Measurements from ENCODE around the gene GIMAP7. TPM values are rescaled to one million over a fixed set of nuclear protein-coding genes. Genes with fewer than 3 reads are reported as not detected.
"Not testable (repeated sequence)": the region's sequence is repeated elsewhere in the genome, so short reads cannot be mapped to it uniquely, and the experiment has no call there.

GIMAP7 gene
- polyA plus RNA-seq, 3 donors = 12.7 to 16.7 (median 13.0) TPM

GRCh38 chr7:150503155-150503554, 11.5 kb upstream of the GIMAP7 start:
- no peak for DNase-seq

GRCh38 chr7:150503581-150503980, 11.1 kb upstream of the GIMAP7 start:
- DNase-seq = no peak

- no peak for DNase-seq
Observed at GRCh38 chr7:150507947-150508602, 6.6 kb upstream of the GIMAP7 start.

- DNase-seq = no peak
Observed at GRCh38 chr7:150511048-150511447, 3.6 kb upstream of the GIMAP7 start.

GRCh38 chr7:150513758-150514157, 914 bp upstream of the GIMAP7 start:
- DNase-seq = no peak

GRCh38 chr7:150515248-150516147, 826 bp downstream of the GIMAP7 start:
- no peak for DNase-seq

- no peak for DNase-seq
Observed at GRCh38 chr7:150516956-150517745, 2.5 kb downstream of the GIMAP7 start.

GRCh38 chr7:150519310-150519709, 4.6 kb downstream of the GIMAP7 start:
- DNase-seq = no peak

GRCh38 chr7:150520145-150520544, 5.5 kb downstream of the GIMAP7 start:
- DNase-seq = no peak

GRCh38 chr7:150522931-150523330, 8.3 kb downstream of the GIMAP7 start:
- DNase-seq = not testable (repeated sequence)

- DNase-seq = no peak
Observed at GRCh38 chr7:150524018-150524417, 9.3 kb downstream of the GIMAP7 start.

- no peak for DNase-seq
Observed at GRCh38 chr7:150531704-150532103, 17.0 kb downstream of the GIMAP7 start.

GRCh38 chr7:150538259-150538658, 23.6 kb downstream of the GIMAP7 start:
- no peak for DNase-seq

GRCh38 chr7:150553163-150553562, 38.5 kb downstream of the GIMAP7 start:
- DNase-seq = no peak

GRCh38 chr7:150556521-150557138, 42.0 kb downstream of the GIMAP7 start:
- no peak for DNase-seq

GRCh38 chr7:150560486-150560885, 45.8 kb downstream of the GIMAP7 start:
- DNase-seq = no peak

GRCh38 chr7:150562919-150563318, 48.2 kb downstream of the GIMAP7 start:
- DNase-seq = no peak

GRCh38 chr7:150564006-150564405, 49.3 kb downstream of the GIMAP7 start:
- no peak for DNase-seq

- DNase-seq = no peak
Observed at GRCh38 chr7:150564566-150564965, 49.9 kb downstream of the GIMAP7 start.

- no peak for DNase-seq
Observed at GRCh38 chr7:150565239-150565638, 50.6 kb downstream of the GIMAP7 start.

GRCh38 chr7:150566123-150566522, 51.5 kb downstream of the GIMAP7 start:
- DNase-seq = no peak

GRCh38 chr7:150566572-150566971, 51.9 kb downstream of the GIMAP7 start:
- DNase-seq = no peak

Measured in renal pelvis (tissue), 4 donors.